ENCODE results near the gene TRABD2B.

DNA sequence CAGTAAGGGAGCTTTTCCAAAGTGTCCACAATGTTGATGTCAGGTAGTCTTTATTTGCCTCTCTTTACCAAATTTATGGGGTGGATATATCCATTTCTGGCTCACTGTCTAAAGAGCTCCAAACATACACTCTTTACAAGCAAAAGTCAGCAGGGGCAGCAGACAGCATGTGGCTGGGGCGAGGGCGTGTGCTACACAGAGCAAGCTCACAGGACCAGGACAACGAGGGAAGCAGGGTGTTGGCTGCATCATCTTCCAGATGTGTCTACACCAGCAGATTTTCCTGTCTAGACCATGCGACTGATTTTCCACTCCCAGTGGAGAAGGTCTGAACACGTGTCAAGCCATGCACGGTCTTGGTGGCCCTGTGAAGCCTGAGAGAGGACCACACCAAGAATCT is 123.8 kb downstream of the TRABD2B start:
- no peak for TF ChIP-seq IKZF3 (tag by site-specific recombination; IDR thresholded peaks at IDR 0.05)
- TF ChIP-seq KLF8 (tag by site-specific recombination; IDR thresholded peaks at IDR 0.05), result no peak
- TF ChIP-seq GLI4 (tag by site-specific recombination; IDR thresholded peaks at IDR 0.05), result no peak
- TF ChIP-seq ZNF433 (tag by site-specific recombination; IDR thresholded peaks at IDR 0.05; ENCODE audit: low read depth), result no peak
- no peak for TF ChIP-seq HOXC10 (CRISPR knock-in tag; IDR thresholded peaks at IDR 0.05)
- no peak for TF ChIP-seq PBX3 (CRISPR knock-in tag; IDR thresholded peaks at IDR 0.05)
- TF ChIP-seq, protein P1, sequence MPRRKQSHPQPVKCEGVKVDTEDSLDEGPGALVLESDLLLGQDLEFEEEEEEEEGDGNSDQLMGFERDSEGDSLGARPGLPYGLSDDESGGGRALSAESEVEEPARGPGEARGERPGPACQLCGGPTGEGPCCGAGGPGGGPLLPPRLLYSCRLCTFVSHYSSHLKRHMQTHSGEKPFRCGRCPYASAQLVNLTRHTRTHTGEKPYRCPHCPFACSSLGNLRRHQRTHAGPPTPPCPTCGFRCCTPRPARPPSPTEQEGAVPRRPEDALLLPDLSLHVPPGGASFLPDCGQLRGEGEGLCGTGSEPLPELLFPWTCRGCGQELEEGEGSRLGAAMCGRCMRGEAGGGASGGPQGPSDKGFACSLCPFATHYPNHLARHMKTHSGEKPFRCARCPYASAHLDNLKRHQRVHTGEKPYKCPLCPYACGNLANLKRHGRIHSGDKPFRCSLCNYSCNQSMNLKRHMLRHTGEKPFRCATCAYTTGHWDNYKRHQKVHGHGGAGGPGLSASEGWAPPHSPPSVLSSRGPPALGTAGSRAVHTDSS (tag by site-specific recombination; IDR thresholded peaks at IDR 0.05), result no peak
- no peak for TF ChIP-seq MYNN (tag by site-specific recombination; IDR thresholded peaks at IDR 0.05; ENCODE audit: borderline replicate concordance)
